ENCODE data around the gene WDFY1. TPM values are rescaled to one million over a fixed set of nuclear protein-coding genes. Genes with fewer than 3 reads are reported as not detected.

Gene WDFY1
- total and polyA plus RNA-seq, 9 of the 15 experiments (the other 6 are each of a cell fraction or from before 2014, with no cell fraction given) = 5.4 to 27.6 (median 17.5) TPM

DNA sequence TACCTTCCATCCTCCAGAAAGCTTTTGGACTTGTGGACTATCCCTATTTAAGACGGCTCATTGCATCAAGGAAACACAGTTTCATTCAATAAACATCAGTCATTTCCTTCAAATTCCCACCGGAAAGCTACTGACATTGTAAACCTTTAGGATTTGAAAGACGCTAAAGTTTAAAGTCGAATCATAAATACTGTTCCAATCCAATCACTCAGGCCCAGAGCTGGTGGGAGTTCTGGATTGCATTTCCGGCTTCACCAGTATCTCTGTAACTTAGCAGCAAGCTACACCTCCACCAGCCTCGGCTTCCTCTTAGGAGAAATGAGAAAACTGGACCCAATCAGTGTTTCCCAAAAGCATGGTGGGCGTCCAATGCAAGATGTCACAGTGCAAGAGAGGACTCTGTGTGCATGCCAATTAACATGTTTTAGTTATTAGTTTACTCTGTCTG, 1.6 kb downstream of the WDFY1 start (continued):
- TF ChIP-seq U2AF1 (optimal IDR thresholded peaks at IDR 0.05; ENCODE audit: low read depth, low read length) = no peak
- no peak for TF ChIP-seq ZNF133 (CRISPR knock-in tag; IDR thresholded peaks at IDR 0.05)
- no peak for TF ChIP-seq ZNF695 (CRISPR knock-in tag; IDR thresholded peaks at IDR 0.05)
- no peak for TF ChIP-seq TBL1XR1 (IDR thresholded peaks at IDR 0.05; ENCODE audit: low read length in 2 of 2)
- TF ChIP-seq, protein P1, sequence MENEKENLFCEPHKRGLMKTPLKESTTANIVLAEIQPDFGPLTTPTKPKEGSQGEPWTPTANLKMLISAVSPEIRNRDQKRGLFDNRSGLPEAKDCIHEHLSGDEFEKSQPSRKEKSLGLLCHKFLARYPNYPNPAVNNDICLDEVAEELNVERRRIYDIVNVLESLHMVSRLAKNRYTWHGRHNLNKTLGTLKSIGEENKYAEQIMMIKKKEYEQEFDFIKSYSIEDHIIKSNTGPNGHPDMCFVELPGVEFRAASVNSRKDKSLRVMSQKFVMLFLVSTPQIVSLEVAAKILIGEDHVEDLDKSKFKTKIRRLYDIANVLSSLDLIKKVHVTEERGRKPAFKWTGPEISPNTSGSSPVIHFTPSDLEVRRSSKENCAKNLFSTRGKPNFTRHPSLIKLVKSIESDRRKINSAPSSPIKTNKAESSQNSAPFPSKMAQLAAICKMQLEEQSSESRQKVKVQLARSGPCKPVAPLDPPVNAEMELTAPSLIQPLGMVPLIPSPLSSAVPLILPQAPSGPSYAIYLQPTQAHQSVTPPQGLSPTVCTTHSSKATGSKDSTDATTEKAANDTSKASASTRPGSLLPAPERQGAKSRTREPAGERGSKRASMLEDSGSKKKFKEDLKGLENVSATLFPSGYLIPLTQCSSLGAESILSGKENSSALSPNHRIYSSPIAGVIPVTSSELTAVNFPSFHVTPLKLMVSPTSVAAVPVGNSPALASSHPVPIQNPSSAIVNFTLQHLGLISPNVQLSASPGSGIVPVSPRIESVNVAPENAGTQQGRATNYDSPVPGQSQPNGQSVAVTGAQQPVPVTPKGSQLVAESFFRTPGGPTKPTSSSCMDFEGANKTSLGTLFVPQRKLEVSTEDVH (IDR thresholded peaks at IDR 0.05; ENCODE audit: low read depth, partially characterized antibody) = no peak
- no peak for TF ChIP-seq MAZ (CRISPR knock-in tag; conservative IDR thresholded peaks at IDR 0.05 in 1 of 2, IDR thresholded peaks at IDR 0.05 in 1 of 2)
- no peak for TF ChIP-seq PRPF4 (IDR thresholded peaks at IDR 0.05; ENCODE audit: insufficient read depth, low read depth, low read length, poor library complexity, severe bottlenecking)
- no peak for TF ChIP-seq NR2C2 (CRISPR knock-in tag; IDR thresholded peaks at IDR 0.05)
- no peak for TF ChIP-seq NR2C2 (tag; IDR thresholded peaks at IDR 0.05)
- TF ChIP-seq KDM1A (IDR thresholded peaks at IDR 0.05) = no peak
- TF ChIP-seq NFE2 (IDR thresholded peaks at IDR 0.05; ENCODE audit: low read depth) = no peak
- no peak for TF ChIP-seq ZNF239 (CRISPR knock-in tag; IDR thresholded peaks at IDR 0.05)

Data from K562 (cell line).